HG02588 (cell line): ENCODE measurements around the gene TMEM143.
"Not testable (repeated sequence)": the region's sequence is repeated elsewhere in the genome, so short reads cannot be mapped to it uniquely, and the experiment has no call there.

Source experiments
- ATAC-seq: cut with Tn5 transposase; IDR thresholded peaks from one replicate; pipeline ENCODE4 v1.9.1; 2021; ENCODE audit warnings: mild to moderate bottlenecking, moderate library complexity; ENCODE audit not compliant: unreplicated experiment

TMEM143 gene

GRCh38 chr19:48332351-48332661 is 31.4 kb downstream of the TMEM143 start:
- ATAC-seq = no peak

- ATAC-seq = peak; percentile 33
Measured at GRCh38 chr19:48330012-48330681, 33.6 kb downstream of the TMEM143 start.

GRCh38 chr19:48329167-48329891 is 34.4 kb downstream of the TMEM143 start:
- ATAC-seq = no peak

- no peak for ATAC-seq
Measured at GRCh38 chr19:48325265-48325910, 38.4 kb downstream of the TMEM143 start, which contains the start of gene EMP3. Gene EMP3 (plus strand): TSS chr19:48325552. CDS start chr19:48326845, 1,293 bp downstream.

- peak; percentile 62 for ATAC-seq
Measured at GRCh38 chr19:48321622-48322591, 41.8 kb downstream of the TMEM143 start.

GRCh38 chr19:48321372-48321621 is 42.4 kb downstream of the TMEM143 start:
- peak; percentile 49 for ATAC-seq

- no peak for ATAC-seq
Measured at GRCh38 chr19:48319647-48320541, 43.8 kb downstream of the TMEM143 start.

GRCh38 chr19:48318286-48318987 is 45.3 kb downstream of the TMEM143 start:
- no peak for ATAC-seq

GRCh38 chr19:48317708-48317960 is 46.1 kb downstream of the TMEM143 start:
- ATAC-seq = not testable (repeated sequence)

GRCh38 chr19:48315712-48316111 is 48.0 kb downstream of the TMEM143 start:
- ATAC-seq = no peak

- ATAC-seq = no peak
Measured at GRCh38 chr19:48311384-48311783, 52.4 kb downstream of the TMEM143 start.

- no peak for ATAC-seq
Measured at GRCh38 chr19:48310227-48310626, 53.5 kb downstream of the TMEM143 start.

GRCh38 chr19:48309731-48310130 is 54.0 kb downstream of the TMEM143 start:
- not testable (repeated sequence) for ATAC-seq

- no peak for ATAC-seq
Measured at GRCh38 chr19:48308631-48309586, 54.8 kb downstream of the TMEM143 start.

- no peak for ATAC-seq
Measured at GRCh38 chr19:48303866-48304265, 59.9 kb downstream of the TMEM143 start.

- ATAC-seq = no peak
Measured at GRCh38 chr19:48303367-48303766, 60.4 kb downstream of the TMEM143 start.

- ATAC-seq = no peak
Measured at GRCh38 chr19:48302600-48302959, 61.2 kb downstream of the TMEM143 start.

- ATAC-seq = no peak
Measured at GRCh38 chr19:48301886-48302599, 61.7 kb downstream of the TMEM143 start.
